Cerebellar cortex (tissue), 1 donor: Measurements from ENCODE around the gene SMAD7.

Experiments used
- DNase-seq: peaks from one replicate; pipeline ENCODE4 v3.0.0-alpha.2; 2015; ENCODE audit warnings: low spot score

SMAD7 gene

GRCh38 chr18:48959921-48960920, 9.5 kb upstream of the SMAD7 start:
- DNase-seq, result no peak

GRCh38 chr18:48959551-48959920, 8.8 kb upstream of the SMAD7 start:
- DNase-seq, result no peak

GRCh38 chr18:48958951-48959350, 8.2 kb upstream of the SMAD7 start:
- DNase-seq, result no peak

GRCh38 chr18:48957616-48958015, 6.9 kb upstream of the SMAD7 start:
- no peak for DNase-seq

GRCh38 chr18:48957136-48957535, 6.4 kb upstream of the SMAD7 start:
- DNase-seq, result no peak

- no peak for DNase-seq
Measured at GRCh38 chr18:48956356-48956755, 5.6 kb upstream of the SMAD7 start.

- no peak for DNase-seq
Measured at GRCh38 chr18:48955830-48956261, 5.1 kb upstream of the SMAD7 start.

GRCh38 chr18:48954886-48955819, 4.4 kb upstream of the SMAD7 start:
- DNase-seq, result no peak

GRCh38 chr18:48953104-48953706, 2.4 kb upstream of the SMAD7 start:
- no peak for DNase-seq

- DNase-seq, result peak; percentile 80
Measured at GRCh38 chr18:48952287-48953103, 1.7 kb upstream of the SMAD7 start.

- DNase-seq, result peak; percentile 83
Measured at GRCh38 chr18:48951448-48952286, 902 bp upstream of the SMAD7 start.

- DNase-seq, result peak; percentile 42
Measured at GRCh38 chr18:48949606-48950535, 894 bp downstream of the SMAD7 start.

- peak; percentile 47 for DNase-seq
Measured at GRCh38 chr18:48949050-48949605, 1.6 kb downstream of the SMAD7 start.

GRCh38 chr18:48948112-48949049, 2.4 kb downstream of the SMAD7 start:
- peak; percentile 53 for DNase-seq

- peak; percentile 41 for DNase-seq
Measured at GRCh38 chr18:48947560-48947959, 3.2 kb downstream of the SMAD7 start.

- no peak for DNase-seq
Measured at GRCh38 chr18:48947092-48947491, 3.7 kb downstream of the SMAD7 start.

GRCh38 chr18:48946329-48946835, 4.4 kb downstream of the SMAD7 start:
- DNase-seq, result peak; percentile 49

- no peak for DNase-seq
Measured at GRCh38 chr18:48945953-48946217, 4.9 kb downstream of the SMAD7 start.
